Right ventricle myocardium superior (tissue), 1 donor: ENCODE measurements around the gene C1QTNF1. TPM values are rescaled to one million over a fixed set of nuclear protein-coding genes. Genes with fewer than 3 reads are reported as not detected.

Source experiments
- ATAC-seq: fragments of 200-7000 bp; cut with Tn5 transposase; one replicate; pipeline ENCODE4 v1.9.1; 2020; ENCODE audit warnings: mild to moderate bottlenecking; ENCODE audit not compliant: poor library complexity
- DNase-seq: peaks from one replicate; pipeline ENCODE4 v3.0.0-alpha.2; 2020
- intact Hi-C: fragments of 100-400 bp; cut with DNase I; formaldehyde crosslinking; loops from one replicate; pipeline ENCODE4 v1.11.2; 2022
- total RNA-seq: library from RNA; stranded (reverse); fragmentation: NEBNext Ultra II Directional; extraction: Animal tissue kit (Norgen Biotek cat#: 25700); gene quantifications from one replicate; pipeline ENCODE4 v1.2.1, GENCODE V29; 2021
- donor health status: DM: no; HTN: yes; CAD: no; lungs with severe emphysema.

The C1QTNF1 gene
- total RNA-seq, 1 donor from 2014 or later = 143 TPM

- DNase-seq (no peak), ATAC-seq (no peak)
- intact Hi-C loops = no loop called here
Observed at GRCh38 chr17:78991017-78991738, 32.8 kb upstream of the C1QTNF1 start.

DNA sequence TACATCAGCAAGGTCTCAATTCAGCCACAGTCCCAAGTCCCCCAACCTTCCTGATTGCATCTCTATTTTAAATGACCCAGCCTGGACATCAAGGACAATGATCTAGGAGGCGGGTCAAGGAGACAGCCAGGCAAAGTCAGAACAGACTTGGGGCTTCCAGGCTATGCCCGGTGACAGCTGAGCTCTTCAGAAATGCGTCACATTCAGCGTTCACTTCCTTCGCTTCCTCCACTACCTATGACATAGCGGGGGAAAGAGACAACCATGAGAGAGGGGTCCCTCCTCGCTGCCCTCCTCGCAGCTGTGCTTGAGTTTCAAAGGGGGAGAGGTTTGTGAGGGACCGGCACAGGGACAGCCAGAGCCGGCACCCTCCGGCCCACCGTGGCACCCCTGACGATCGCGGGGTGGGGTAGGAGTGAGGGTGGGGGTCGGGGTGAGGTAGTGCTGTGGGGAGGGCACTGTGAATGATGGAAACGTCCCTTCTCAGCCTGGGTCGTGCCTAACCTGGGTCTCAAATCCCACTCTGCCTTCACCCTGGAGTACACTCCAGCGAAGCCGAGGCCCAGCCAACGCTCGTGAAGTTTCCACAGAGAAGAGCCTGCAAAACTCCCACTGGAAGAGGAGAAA, 31.9 kb upstream of the C1QTNF1 start:
- DNase-seq (no peak), ATAC-seq (no peak)
- intact Hi-C loops = no loop called here

GRCh38 chr17:78992542-78993212, 31.3 kb upstream of the C1QTNF1 start:
- DNase-seq = no peak

GRCh38 chr17:78993241-78993956, 30.6 kb upstream of the C1QTNF1 start:
- ATAC-seq = peak; percentile 51
- DNase-seq = peak; percentile 57
- intact Hi-C loops = no loop called here

More at GRCh38 chr17:78992542-78993212, 31.3 kb upstream of the C1QTNF1 start:
- intact Hi-C loops = no loop called here
- ATAC-seq = no peak

GRCh38 chr17:78993981-78994671, 29.8 kb upstream of the C1QTNF1 start:
- ATAC-seq (no peak), DNase-seq (no peak)
- intact Hi-C loops = no loop called here

GRCh38 chr17:78995022-78995760, 28.8 kb upstream of the C1QTNF1 start:
- ATAC-seq (no peak), DNase-seq (no peak)
- intact Hi-C loops = no loop called here

DNA sequence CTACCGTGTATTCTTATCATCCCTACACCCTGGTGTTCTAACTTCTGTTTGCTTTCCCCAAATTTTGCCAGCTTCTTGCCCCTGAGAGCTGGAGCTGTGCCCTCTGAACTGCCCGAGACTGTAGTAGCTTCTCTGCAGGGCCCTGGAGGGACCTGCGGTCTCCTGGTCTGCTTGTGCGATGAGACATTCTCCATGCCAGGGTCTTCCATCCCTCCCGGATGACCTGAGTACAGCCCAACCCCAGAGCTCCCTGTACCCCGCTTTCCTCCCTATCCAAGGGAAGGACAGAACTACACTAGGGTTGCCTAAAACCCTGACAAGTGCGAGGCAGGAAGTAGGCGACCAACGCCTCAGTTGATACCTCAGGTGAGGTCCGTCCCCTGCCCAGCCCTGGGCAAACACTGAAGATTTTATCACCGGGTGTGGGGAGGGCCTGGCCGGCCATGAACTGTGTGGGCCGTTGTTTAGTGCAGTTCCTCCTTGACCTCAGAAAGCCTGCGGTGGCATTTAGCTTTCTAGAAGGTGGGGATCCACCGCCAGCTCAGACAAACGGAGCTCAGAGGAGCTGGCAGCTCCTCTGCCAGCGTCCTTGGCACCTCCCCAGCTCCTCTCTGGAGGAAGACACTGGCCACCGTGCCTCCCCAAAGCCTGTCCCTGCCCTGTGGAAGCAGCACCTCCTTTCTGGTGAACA, 28.1 kb upstream of the C1QTNF1 start:
- peak; percentile 49 for DNase-seq
- ATAC-seq = peak; percentile 13
- intact Hi-C loops = no loop called here

- DNase-seq (peak; percentile 37), ATAC-seq (no peak)
- intact Hi-C loops = no loop called here
Observed at GRCh38 chr17:78996781-78997201, 27.2 kb upstream of the C1QTNF1 start.

DNA sequence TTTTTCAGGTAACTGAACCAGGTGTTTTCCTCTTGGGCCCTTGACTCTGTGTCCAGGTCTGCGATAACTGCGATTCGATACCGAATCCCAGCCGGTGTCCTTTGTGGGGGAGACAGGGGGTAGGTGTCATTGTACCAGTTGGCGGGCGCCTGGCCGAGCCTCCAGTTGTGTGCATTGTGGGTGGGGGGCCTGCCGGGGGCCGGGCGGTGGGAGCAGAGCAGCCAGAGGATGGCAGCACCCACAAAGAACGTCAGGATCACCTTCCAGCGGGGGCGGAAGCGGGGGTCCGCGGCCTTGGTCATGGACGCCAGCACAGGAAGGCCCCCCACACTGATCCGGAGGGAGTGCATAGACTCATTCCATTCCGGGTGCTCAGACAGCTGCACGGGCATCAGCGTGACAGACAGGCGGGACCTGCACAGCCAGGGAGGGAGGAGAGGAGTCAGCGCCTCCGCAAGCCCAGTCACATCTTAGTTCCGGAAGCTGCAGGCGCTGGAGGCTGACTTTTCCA, 26.7 kb upstream of the C1QTNF1 start:
- ATAC-seq = no peak
- peak; percentile 40 for DNase-seq
- intact Hi-C loops = no loop called here

DNA sequence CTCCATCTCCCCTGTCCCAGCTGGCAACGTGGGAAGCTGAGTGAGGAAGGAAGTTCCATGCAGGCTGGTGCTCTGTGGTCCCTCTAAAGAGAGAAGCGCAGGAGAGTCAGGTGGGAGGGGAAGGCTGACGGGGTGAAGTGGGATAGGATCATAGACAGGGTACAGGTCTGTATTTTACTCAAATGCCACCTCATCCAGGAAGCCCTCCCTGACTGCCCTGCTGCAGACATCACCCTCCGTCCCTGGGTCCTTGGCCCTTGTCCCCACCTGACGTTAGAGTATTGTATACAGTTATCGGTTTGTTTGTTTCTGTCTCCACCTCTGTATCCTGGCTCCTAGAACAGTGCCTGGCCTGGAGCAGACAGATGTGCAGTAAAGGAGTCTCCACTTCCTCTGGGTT, 26.1 kb upstream of the C1QTNF1 start:
- intact Hi-C loops = no loop called here
- ATAC-seq (no peak), DNase-seq (peak; percentile 35)

GRCh38 chr17:78998311-78999055, 25.5 kb upstream of the C1QTNF1 start:
- ATAC-seq (peak; percentile 75), DNase-seq (peak; percentile 82)
- intact Hi-C loops = no loop called here

GRCh38 chr17:78999056-78999768, 24.8 kb upstream of the C1QTNF1 start:
- intact Hi-C loops = no loop called here
- DNase-seq (no peak), ATAC-seq (no peak)

GRCh38 chr17:78999947-79000395, 24.0 kb upstream of the C1QTNF1 start:
- no peak for DNase-seq
- intact Hi-C loops = no loop called here
- ATAC-seq = no peak

GRCh38 chr17:79000396-79001189, 23.4 kb upstream of the C1QTNF1 start:
- intact Hi-C loops = no loop called here
- ATAC-seq (no peak), DNase-seq (peak; percentile 45)
